NCI-H1436 treated with DMSO at 0.1 percent for 48 hours (cell line): Measurements from ENCODE around the gene GDI2.
"Not testable (repeated sequence)": the region's sequence is repeated elsewhere in the genome, so short reads cannot be mapped to it uniquely, and the experiment has no call there.

Experiments
- DNase-seq: peaks from one replicate; lab custom pipeline; 2025; lab: John Stamatoyannopoulos, UW

The GDI2 gene

DNA sequence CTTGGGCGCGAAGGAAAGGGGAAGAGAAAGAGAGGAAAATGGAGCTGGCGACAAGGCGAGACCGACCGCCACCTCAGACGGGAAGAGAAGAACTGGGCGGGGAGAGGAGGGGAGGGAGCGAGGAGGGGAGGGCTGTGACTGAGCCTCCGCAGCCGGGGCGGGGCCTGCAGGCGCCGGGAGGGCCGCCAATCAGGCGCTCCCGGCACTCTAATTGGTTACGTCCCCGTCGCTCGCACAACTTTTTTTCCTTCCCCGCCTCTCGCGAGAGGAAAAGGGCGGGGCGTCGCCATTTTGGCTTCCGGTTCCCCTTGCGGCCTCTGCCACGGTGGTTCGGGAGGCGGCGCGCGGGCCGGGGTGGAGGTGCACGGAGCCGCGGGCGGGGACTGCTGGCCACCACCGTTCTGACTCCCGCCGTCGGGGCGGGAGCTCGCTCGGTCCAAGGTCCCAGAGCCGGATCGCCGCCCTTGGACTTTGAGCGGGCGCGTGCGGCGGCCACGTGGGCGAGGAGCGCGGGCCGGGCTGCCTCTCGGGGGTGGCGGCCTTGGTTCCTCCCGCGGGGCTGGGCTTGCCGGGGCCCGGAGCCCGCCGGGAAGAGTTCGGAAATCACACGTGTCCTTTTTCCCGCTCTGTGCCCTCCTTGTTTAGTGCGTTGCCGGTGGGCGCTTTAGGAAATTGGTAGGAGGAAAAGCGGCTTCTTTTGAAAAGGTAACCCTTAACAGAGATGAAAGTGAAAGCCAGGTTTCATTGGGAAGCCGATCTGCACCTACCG is at the start of gene GDI2:
TSS of gene GDI2 (minus strand) at position 94 of the 769 bp plus-strand sequence. CDS start 176 bp downstream, outside the sequence.
- peak; percentile 79 for DNase-seq

- DNase-seq = no peak
Observed at GRCh38 chr10:5862360-5862961, 49.2 kb upstream of the GDI2 start.

- no peak for DNase-seq
Observed at GRCh38 chr10:5860066-5860465, 46.8 kb upstream of the GDI2 start.

DNA sequence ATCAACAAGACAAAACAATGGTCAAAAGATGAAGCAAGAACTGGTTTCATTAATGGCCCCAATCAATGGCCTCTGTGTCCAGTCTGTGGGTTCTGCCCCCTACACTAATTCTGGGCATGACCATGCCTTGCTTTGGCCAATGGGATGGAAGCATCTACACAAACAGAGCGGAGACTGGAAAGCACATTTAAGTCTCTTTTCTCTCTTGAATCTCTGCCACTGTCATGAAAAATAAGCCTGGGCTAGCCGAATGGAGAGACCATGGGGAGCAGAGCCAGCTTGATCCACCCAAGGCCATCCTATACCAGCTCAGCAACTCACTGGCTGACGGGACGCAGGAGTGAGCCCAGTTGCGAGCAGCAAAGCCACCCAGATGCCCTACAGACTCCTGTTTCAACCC is 45.6 kb upstream of the GDI2 start:
- DNase-seq = no peak

DNA sequence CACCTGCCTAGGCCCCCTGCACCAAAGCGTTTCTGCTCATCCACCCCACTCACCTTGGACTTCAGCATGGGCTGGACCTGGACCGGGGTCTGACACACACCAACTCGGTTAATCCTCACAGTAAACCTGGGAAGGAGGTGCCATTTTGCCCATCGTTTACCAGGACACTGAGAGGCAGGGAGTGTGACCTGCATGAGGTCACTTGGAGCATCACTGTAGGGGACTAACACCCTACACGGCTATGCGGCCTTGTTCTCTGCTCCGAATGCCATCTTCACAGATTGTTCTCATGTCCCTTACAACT is 43.4 kb upstream of the GDI2 start:
- DNase-seq = no peak

GRCh38 chr10:5855979-5856700 is 42.9 kb upstream of the GDI2 start:
- DNase-seq = no peak

DNA sequence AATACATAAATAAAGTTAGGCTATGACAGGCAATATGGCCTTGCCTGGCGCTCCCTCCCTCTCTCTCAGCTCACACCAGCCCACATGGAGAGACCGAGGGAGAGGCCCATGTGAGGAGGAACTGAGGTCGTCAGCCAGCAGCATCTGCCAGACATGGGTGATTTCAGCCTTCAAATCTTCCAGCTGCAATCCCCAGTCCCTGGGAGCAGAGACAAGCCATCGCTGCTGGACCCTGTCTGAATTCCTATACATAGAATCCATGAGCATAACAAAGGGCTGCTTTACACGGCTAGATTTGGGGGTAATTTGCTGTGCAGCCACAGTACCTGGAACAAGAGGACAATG is 40.9 kb upstream of the GDI2 start:
- no peak for DNase-seq

GRCh38 chr10:5846667-5847066 is 33.4 kb upstream of the GDI2 start:
- DNase-seq = not testable (repeated sequence)

DNA sequence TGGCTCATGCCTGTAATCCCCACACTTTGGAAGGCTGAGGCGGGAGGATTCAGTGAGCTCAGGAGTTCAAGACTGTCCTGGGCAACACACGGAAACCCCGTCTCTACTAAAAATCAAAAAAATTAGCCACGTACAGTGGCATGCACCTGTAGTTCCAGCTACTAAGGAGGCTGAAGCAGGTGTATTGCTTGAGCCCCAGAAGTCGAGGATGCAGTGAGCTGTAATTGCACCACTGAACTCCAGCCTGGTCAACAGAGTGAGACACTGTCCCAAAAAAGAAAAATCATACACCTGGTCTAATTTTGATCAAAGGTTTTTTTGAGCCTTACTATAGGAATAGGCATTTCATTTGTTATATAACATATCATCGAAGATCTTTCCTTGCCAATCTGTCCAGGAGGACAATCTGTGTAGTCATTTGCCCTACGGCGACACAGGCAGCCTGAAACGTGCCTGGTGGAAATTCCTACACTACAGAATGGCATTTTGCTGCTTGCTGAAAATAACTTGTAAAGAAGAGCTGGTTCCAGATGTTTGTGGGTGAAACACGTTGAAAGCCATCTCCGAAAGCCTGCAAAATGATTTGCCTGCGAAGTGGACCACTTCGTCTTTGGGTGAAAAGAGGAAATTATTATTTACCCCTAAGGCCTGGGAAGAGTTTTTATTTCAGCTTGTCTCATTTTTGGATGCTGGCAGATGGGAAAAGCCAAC is 31.3 kb upstream of the GDI2 start:
- no peak for DNase-seq

GRCh38 chr10:5843686-5844344 is 30.6 kb upstream of the GDI2 start:
- DNase-seq = no peak

- no peak for DNase-seq
Observed at GRCh38 chr10:5841965-5842364, 28.7 kb upstream of the GDI2 start.

DNA sequence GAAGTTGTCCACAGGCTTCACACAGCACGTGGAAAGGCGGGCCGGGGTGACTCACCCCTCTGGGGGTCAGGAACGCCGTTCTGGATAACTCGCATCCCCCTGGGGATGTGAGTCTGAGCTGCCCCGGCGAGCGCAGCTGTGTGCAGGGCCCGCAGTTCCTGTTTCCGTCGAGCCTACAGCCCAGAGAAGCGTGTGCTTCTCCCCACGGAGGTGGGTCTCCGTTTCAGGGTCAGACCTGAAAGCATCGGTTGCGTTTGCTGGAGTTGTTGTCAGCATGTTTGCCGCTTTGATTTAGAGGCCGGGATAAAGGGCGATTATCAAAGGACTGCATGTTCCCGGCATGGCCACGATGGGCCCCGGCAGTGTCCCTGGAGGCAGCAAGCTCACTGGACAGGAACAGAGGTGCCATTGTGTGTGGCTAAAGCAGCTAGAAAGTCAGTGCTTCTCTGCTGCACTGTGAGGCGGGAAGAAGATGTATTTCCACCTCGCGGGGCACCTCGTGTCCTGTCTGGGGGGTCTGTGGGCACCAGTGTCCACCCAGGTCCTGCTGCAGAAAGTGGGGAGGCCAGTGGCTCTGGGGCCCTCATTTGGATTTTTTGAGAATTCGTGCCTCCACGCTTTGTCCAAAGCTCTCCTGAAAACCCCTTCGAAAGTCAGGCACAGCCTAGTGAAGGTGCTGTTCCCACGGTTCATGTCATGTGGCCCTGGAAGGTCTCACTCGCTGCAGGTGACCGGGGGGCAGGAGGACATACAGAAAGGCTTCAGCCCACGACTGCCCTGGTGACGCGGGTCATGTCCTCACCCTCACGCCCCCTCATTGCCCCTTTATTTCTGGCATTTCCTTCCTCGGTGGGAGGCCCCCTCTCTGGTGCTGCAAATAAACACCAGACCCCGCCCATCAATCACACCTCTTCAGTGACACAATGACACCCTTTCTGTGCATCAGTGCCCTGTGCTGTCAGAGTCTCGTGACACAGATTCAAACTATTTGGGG is 27.4 kb upstream of the GDI2 start:
- DNase-seq = no peak

DNA sequence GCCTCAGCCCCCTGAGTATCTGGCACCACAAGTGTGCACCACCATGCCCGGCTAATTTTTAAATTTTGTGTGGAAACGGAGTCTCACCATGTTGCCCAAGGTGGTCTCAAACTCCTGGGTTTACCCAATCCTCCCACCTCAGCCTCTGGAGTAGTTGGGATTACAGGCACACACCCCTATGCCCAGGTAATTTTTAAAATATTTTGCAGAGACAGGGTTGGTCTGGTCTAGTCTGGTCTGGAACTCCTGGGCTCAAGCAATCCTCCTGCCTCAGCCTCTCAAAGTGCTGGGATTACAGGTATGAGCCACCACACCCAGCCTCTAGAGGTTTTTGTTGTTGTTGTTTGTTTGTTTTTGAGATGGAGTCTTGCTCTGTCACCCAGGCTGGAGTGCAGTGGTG is 22.9 kb upstream of the GDI2 start:
- DNase-seq = not testable (repeated sequence)

- DNase-seq = no peak
Observed at GRCh38 chr10:5835446-5836095, 22.3 kb upstream of the GDI2 start.

DNA sequence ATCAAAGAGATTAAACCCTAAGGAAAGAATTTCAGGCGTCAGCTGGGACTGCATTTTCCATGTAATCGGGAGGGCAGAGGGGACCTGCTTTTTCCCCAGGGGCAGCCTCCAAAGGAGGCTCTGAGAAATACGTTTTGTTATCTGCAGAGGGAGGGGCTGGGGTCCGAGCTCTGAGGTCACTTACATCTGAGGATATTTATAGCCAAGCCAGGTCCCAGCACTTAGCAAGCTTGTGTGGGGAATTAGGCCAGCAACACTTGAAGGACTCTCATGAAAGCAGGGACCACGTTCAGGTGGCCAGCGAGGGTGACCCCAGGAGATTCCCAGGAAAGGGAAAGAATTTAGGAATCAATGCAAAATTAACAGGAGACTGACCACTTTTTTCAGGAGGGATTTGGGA is 20.6 kb upstream of the GDI2 start:
- no peak for DNase-seq

DNA sequence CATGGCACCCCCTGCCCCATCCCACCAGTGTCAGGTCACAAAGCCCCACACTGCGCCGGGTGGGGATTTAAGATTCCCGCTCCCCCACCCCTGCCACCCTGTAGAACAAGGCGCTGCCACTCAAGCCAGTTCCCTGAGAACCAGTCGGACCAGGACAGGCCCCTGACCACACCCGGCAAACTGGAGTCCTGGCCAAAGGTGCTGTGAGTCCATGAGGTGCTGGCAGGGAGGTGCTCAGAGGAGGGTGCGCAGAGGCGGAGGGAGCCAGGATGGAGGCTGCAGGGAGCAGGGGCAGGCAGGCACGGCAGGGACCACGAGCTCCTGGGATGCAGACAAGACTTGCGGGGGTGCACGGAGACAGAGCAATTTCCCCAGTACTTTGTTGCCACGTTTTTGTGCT is 19.7 kb upstream of the GDI2 start:
- no peak for DNase-seq

- no peak for DNase-seq
Observed at GRCh38 chr10:5831446-5831782, 18.2 kb upstream of the GDI2 start.

GRCh38 chr10:5830629-5831445 is 17.6 kb upstream of the GDI2 start:
- DNase-seq = no peak

DNA sequence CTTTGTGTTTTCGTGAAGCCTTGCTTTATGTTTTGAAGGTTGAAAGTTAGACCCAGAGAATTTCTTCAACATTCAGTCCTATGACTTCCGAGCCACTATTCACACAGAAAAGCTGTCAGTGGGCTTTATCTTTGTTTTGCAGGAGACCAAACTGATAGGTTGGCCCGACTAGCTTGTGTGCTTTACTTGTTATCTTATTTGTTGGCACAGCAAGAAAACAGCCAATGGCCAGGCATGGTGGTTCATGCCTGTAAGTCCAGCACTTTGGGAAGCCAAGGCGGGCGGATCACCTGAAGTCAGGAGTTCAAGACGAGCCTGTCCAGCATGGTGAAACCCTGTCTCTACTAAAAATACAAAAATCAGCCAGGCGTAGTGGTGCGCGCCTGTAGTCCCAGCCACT is 16.0 kb upstream of the GDI2 start:
- no peak for DNase-seq

GRCh38 chr10:5828725-5829124 is 15.5 kb upstream of the GDI2 start:
- DNase-seq = no peak
